Ascending aorta (tissue), 2 donors: ENCODE measurements around the gene FGF21. TPM values are rescaled to one million over a fixed set of nuclear protein-coding genes. Genes with fewer than 3 reads are reported as not detected.

Experiments
- DNase-seq, 2 donors: peaks; one replicate each; pipeline ENCODE4 v3.0.0-alpha.2; 2019; ENCODE audit warnings: low spot score in 2 of 2
- H3K27ac ChIP-seq, 2 donors: fragments of 200-600 bp; sonication (generic); one replicate each; pipeline ENCODE4 v1.5.1; 2016 to 2017; ENCODE audit warnings: mild to moderate bottlenecking in 1 of 2
- H3K27me3 ChIP-seq: fragments of 200-600 bp; sonication (generic); one replicate; pipeline ENCODE4 v1.5.1; 2017
- H3K36me3 ChIP-seq, 2 donors: fragments of 200-600 bp; sonication (generic); one replicate each; pipeline ENCODE4 v1.5.1; 2016
- H3K4me1 ChIP-seq, 2 donors: fragments of 200-600 bp; sonication (generic); one replicate each; pipeline ENCODE4 v1.5.1; 2016 to 2017; ENCODE audit warnings: mild to moderate bottlenecking in 1 of 2
- H3K4me3 ChIP-seq, 2 donors: fragments of 200-600 bp; sonication (generic); one replicate each; pipeline ENCODE4 v1.5.1; 2016 to 2017; ENCODE audit warnings: mild to moderate bottlenecking in 1 of 2
- H3K9me3 ChIP-seq, 2 donors: fragments of 200-600 bp; sonication (generic); one replicate each; pipeline ENCODE4 v1.5.1; 2016
- intact Hi-C: fragments of 100-400 bp; cut with DNase I; formaldehyde crosslinking; loops from one replicate; pipeline ENCODE4 v1.15.1; 2023
- total RNA-seq: library from RNA; depleted of rRNA; stranded (reverse); fragments of >200 nt; gene quantifications from one replicate; pipeline ENCODE4 v1.1.0, GENCODE V29; 2016
- TF ChIP-seq, protein P1 (sequence below), 3 experiments: fragments of 200-600 bp in 2 of 3; fragments of 450-650 bp in 1 of 3; sonication (generic) in 2 of 3; IDR thresholded peaks; one replicate each; pipeline ENCODE4 v1.5.1; 2016 to 2019; ENCODE audit warnings: antibody characterized with exemption in 3 of 3, mild to moderate bottlenecking in 1 of 3, moderate library complexity in 1 of 3

The FGF21 gene
- total RNA-seq, 1 donor from 2014 or later = not detected

DNA sequence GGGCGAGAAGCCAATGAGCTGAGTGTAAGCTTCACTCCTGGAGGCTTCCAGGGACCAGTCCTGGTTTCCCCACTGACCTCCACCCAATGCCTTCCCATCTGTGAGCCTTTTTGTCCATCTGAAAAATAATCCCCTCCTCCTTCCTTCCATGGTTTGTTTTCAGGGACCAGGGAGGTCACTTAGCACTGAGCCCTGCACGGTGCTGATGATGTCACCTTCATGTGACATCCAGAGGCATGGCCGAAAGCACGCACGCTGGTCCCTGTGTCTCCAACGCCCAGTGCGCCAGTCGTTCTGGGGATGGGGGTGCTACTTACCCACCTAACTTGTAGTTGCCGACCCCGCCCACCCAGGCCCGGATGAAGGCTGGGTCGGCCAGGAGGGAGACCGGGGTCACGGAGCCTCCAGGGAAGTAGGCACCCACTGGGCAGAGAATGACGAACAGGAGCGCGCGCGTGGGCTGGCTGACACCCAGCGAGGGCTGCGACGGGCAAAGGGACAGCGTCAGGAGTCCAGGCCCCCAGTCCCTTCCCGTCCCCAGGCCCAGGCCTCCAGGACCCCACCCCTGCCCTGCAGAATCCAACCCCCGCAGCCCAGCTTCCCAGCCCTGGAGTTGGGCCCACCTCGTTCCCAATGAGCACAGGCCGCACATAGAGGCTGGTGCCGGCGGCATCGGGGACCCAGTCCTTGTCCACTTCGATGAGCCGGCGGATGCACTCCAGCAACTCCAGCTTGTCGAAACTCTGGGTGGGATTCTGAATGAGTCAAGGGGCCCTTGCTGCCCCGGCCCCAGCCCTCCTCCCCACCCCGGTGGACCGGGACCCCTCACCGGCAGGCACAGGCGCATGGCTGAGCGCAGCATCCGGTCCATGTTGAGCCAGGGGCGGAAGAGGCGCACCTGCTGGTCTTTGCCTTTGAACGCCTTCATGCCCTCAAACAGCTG is 44.3 kb downstream of the FGF21 start:
- Histone ChIP-seq H3K9me3 (no peaks in the 10 kb centered on the region), H3K36me3 (peaks cover 16 to 17% of the 10 kb centered on the region in 2 donors), H3K27ac (peak overlapping the region in 1 of 2 donors; percentile 30), H3K27me3 (no peaks in the 10 kb centered on the region), H3K4me1 (peaks cover 3 to 6% of the 10 kb centered on the region in 2 donors), H3K4me3 (no peak overlapping the region)
- DNase-seq = no peak
- TF ChIP-seq, protein P1, sequence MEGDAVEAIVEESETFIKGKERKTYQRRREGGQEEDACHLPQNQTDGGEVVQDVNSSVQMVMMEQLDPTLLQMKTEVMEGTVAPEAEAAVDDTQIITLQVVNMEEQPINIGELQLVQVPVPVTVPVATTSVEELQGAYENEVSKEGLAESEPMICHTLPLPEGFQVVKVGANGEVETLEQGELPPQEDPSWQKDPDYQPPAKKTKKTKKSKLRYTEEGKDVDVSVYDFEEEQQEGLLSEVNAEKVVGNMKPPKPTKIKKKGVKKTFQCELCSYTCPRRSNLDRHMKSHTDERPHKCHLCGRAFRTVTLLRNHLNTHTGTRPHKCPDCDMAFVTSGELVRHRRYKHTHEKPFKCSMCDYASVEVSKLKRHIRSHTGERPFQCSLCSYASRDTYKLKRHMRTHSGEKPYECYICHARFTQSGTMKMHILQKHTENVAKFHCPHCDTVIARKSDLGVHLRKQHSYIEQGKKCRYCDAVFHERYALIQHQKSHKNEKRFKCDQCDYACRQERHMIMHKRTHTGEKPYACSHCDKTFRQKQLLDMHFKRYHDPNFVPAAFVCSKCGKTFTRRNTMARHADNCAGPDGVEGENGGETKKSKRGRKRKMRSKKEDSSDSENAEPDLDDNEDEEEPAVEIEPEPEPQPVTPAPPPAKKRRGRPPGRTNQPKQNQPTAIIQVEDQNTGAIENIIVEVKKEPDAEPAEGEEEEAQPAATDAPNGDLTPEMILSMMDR (IDR thresholded peaks at IDR 0.05) = no peak
- intact Hi-C loops = no loop called here

- intact Hi-C loops = no loop called here
- Histone ChIP-seq H3K4me3 (no peak overlapping the region), H3K9me3 (no peaks in the 10 kb centered on the region), H3K27me3 (no peaks in the 10 kb centered on the region), H3K4me1 (no peaks in the 10 kb centered on the region), H3K36me3 (peaks cover 16 to 18% of the 10 kb centered on the region in 2 donors), H3K27ac (no peak overlapping the region)
- TF ChIP-seq, protein P1 (IDR thresholded peaks at IDR 0.05) = no peak
- no peak for DNase-seq
Observed at GRCh38 chr19:48802623-48803022, 47.3 kb downstream of the FGF21 start.

DNA sequence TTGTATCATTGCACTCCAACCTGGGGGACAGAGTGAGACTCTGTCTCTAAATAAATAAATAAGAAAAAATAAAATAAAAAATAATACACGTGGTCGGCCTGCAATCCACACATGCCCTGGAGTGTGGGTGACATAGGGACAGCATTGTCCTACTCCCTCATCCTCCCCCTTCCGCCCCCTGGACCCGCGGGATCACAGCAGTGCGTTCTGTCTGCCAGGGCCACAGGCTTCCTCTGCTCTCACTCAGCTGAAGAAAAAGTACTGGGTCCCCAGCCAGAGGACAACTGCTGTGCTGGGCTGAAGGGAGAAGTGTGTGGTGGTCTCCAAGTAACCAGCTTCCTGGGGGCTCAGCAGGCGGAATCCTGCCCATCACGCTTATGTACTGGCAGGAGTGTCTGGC is 49.2 kb downstream of the FGF21 start:
- Histone ChIP-seq H3K9me3 (no peaks in the 10 kb centered on the region), H3K36me3 (peaks cover 6 to 14% of the 10 kb centered on the region in 2 donors), H3K4me1 (no peaks in the 10 kb centered on the region), H3K4me3 (no peak overlapping the region), H3K27ac (no peak overlapping the region), H3K27me3 (no peaks in the 10 kb centered on the region)
- TF ChIP-seq, protein P1 (IDR thresholded peaks at IDR 0.05) = no peak
- no peak for DNase-seq
- intact Hi-C loops = no loop called here

- TF ChIP-seq, protein P1 (IDR thresholded peaks at IDR 0.05) = no peak
- Histone ChIP-seq H3K27me3 (no peaks in the 10 kb centered on the region), H3K4me3 (no peak overlapping the region), H3K36me3 (peaks cover 0 to 7% of the 10 kb centered on the region in 2 donors), H3K27ac (no peak overlapping the region), H3K9me3 (no peaks in the 10 kb centered on the region), H3K4me1 (peaks cover 0 to 5% of the 10 kb centered on the region in 2 donors)
- intact Hi-C loops = no loop called here
- no peak for DNase-seq
Observed at GRCh38 chr19:48805452-48805851, 50.1 kb downstream of the FGF21 start.

DNA sequence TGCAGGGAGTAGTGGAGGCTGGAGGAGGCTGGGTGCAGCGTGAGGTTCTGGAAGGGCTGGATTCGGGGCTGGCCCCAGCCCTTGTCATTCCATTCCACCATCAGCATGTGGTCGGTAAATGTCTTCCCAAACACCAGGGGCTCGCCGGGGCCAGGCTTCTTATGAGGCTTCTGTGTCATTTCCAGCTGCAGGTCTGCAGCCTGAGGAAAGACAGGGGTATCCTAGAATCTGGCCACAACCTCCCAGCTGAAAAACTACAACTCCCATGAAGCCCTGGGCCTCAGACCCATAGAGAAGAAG is 51.1 kb downstream of the FGF21 start:
- Histone ChIP-seq H3K9me3 (no peaks in the 10 kb centered on the region), H3K4me3 (no peak overlapping the region), H3K4me1 (peaks cover 0 to 5% of the 10 kb centered on the region in 2 donors), H3K27me3 (no peaks in the 10 kb centered on the region), H3K36me3 (peaks cover 0 to 7% of the 10 kb centered on the region in 2 donors), H3K27ac (peak overlapping the region in 1 of 2 donors; percentile 27)
- TF ChIP-seq, protein P1 (IDR thresholded peaks at IDR 0.05) = no peak
- peak in 1 of 2 donors; percentile 69 for DNase-seq
- intact Hi-C loops = no loop called here
